Measurements from ENCODE around the gene LRGUK.

- TF ChIP-seq POLR2A (IDR thresholded peaks at IDR 0.05), result no peak
- no peak for TF ChIP-seq CTCF (IDR thresholded peaks at IDR 0.05)
Measured at GRCh38 chr7:134126146-134126545, 994 bp upstream of the LRGUK start.

Measured in esophagus squamous epithelium (tissue), 4 donors.